HG03469 (cell line): ENCODE data around the gene DCUN1D2.
A peak's percentile ranks its signal among the peaks of the same experiment; 100 is the strongest.
"Not testable (repeated sequence)": the region's sequence is repeated elsewhere in the genome, so short reads cannot be mapped to it uniquely, and the experiment has no call there.

ENCODE experiments used
- ATAC-seq: cut with Tn5 transposase; IDR thresholded peaks from one replicate; pipeline ENCODE4 v1.9.1; 2021; ENCODE audit warnings: mild to moderate bottlenecking, moderate library complexity, moderate number of reproducible peaks; ENCODE audit not compliant: unreplicated experiment

Gene DCUN1D2

DNA sequence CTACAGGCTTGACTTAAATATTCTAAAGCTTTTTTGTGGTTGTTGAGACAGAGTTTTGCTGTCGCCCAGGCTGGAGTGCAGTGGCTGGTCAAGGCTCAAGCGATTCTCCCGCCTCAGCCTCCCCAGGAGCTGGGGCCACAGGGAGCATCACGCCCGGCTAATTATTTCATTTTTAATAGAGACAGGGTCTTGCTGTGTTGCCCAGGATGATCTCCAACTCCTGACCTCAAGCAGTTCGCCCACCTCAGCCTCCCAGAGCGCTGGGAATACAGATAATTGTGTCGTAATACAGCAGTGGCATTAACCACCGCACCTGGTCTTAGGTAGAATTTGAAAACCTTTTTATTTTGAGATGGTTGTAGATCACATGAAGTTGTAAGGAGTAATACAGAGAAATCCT lies 1.5 kb upstream of the DCUN1D2 start:
- no peak for ATAC-seq

DNA sequence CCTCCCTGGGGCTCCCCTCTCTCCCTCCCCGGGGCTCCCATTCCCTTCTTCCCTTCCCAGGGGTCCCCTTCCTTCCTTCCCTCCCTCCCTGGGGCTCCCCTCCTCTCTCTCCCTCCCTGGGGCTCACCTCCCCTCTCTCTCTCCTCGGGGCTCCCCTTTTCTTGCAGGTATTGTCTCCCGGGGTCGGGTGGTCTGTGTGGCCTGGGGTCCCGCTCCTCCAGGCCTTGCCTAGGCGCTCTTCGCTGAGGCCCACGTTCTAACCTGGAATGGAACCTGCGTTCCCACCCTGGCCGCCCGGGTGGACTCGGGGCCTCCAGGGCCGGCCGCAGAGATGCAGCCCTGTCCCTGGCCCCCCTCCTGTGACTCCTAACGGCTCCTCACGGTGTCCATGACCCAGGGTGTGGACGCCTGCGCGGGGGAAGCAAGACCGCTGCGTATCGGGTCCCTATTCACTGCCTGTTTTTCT lies 940 bp upstream of the DCUN1D2 start:
- no peak for ATAC-seq

DNA sequence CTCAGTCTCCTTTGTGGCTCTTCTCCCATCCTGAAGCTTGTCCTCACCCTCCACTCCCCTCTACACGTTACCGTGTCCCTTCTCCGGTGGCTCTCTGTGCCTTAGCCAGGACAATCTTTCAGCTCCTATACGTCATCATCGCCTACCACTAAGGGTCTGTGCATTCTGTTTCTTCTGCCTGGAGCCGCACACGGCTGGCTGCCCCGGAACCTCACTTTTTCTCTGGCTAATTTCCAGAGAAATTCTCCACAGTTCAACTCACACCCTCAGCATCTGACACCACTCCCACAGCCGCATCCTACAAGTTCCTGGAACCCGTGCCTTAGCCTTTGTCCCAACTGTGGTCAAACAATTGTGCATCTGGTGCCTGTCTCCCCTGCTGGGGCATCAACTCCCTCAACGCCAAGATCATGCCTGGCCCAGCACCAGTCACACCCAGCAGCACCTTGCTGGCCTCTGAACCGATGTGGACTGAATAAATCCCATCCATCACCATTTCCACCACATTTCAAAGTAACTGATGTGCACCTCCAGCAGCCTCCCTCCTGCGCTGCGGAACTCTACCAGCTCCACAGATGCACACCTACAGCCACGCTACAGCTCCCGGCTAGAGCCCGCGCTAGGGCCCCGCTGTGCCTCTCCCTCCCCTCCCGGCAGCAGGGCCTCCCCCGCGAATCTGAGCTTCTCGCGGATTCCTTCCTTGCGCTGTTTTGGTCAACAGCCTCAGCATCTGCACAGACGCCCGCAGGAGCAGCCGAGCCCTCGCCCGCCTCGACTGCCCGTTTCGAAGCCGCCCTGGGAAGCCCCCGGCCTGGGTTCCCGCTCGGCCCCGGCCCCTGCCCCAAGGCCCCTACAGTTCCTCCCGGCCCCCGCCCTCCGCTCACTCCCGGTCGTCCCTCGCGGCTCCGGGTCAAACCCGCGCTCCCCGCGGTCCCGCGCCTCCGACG lies 689 bp downstream of the DCUN1D2 start:
- peak; percentile 0 for ATAC-seq

DNA sequence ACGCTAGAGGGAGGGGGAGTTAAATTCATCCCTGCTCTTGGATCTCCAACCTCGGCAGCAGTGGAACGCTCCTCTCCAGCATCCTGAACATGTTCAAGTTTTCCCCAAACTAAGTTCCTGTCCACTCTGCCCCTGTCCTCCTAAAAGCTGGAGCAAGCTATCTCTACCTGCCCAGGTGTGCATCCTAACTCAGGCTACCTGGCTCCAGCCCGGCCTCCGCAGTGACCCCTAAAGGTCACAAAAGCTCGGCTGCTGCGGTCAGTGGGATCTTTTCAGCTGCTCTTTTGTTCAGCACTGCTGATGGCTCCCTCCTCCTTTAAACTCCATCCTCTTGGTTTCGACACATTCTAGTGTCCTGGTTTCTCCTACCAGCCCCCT lies 1.4 kb downstream of the DCUN1D2 start:
- ATAC-seq: no peak

DNA sequence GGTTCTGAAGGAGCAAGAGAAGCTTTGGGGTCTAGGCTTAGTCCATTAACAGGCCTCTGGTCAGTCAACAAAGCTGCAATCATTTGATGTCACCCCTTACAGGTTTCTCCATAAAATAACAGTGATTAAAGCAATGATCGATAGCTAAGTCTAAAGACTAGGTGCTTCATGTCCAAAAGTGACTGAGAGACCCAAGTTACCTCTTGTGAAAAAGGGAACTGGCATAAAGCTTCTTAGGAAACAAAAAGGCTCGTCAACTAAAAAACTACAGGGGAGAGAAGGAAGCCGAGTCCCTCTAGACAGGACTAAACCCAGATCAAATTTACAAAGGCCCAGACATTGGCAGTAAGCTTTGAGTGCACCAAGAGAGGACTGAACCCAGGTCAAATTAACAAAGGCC lies 2.2 kb downstream of the DCUN1D2 start:
- no peak for ATAC-seq

DNA sequence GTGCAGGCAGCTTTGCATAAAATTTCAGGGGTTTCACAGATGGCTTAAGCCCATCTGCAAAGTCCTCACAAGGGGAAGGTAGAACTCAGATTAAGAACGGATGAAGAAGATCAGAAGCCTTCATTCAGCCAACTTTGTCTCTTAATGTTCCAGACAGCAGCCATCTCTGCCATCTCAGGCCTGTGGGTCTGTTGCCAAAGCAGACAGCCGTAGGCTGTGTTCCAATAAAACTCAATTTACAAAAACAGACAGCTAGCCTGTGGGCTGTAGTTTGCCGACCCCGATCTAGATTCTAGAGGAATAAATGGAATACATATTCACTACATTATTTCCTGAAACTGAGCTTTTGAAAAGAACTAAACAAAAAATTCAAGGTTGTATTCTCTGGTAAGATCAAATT lies 3.8 kb downstream of the DCUN1D2 start:
- ATAC-seq: no peak

DNA sequence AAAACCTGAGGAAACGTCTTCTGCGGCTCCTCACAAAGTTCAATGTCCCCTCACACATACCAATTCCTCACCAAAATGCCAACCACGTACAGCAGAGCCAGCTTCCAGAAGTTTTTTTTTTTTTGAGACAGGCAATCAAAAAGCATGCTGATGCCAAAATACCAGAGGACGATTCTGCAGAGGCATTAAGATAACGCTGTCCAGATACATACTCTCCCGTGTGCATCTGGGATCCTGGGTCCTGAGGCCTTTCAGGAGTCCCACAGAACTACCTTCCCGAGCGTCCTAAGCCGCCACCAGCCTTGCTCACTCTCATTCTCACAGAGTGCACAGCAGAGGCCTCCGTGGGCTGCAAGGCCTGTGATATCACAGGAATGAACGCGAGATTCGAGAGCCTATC lies 5.0 kb downstream of the DCUN1D2 start:
- no peak for ATAC-seq

DNA sequence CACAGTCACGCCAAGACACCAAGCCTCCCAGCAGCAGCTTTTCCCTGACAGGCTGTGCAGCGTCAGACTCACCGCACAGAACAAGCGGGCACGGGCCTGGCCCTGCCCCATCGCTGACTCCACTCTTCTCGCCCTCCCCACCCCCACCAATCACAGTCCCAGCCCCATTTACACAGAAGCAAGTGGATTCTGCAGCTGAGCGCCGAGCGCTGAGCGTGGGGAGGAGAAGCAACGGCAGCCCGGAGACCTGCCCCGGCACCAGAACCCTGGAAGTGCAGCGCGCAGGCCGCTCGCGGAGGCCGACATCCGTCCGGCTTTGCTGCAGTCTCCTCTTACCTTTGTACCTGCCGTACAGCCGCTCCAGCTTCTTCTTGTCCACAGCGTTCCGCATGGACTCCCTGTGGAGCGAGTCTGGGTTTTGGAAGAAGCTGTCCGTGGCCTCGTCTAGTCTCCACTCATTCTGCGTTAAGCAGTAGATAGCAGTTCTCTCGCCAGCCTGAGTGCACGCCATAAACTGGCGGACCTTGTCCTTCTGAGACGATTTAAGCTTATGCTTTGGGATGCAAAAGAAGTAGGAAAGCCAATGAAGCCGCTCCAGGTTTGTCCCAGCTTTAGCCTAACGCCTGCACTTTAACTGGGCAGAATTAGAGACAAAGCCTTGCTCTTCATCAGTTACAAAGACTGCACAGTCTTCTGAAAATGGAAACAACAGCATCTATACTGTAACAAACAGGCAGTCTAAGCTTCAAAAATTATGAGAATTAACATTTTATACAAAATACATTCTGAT lies 6.8 kb downstream of the DCUN1D2 start:
- no peak for ATAC-seq

DNA sequence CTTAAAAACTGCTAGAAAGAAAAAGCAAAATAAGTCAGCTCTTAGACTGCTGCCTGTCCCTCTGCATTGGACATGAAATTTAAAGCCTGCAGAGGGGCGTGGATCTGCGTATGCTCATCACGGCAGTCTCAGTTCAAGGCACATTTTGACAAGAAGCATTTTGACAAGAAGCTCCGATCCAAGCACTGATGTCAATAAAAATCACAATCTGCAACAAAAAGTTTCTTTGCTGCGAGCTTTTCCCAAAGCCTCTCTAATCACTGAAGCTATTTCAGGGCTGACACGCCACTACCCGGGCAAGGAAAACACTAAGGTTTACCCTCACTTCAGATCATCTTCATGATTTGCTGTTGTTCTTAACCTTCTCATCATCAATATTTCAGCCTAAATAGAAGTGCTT lies 7.4 kb downstream of the DCUN1D2 start:
- no peak for ATAC-seq

DNA sequence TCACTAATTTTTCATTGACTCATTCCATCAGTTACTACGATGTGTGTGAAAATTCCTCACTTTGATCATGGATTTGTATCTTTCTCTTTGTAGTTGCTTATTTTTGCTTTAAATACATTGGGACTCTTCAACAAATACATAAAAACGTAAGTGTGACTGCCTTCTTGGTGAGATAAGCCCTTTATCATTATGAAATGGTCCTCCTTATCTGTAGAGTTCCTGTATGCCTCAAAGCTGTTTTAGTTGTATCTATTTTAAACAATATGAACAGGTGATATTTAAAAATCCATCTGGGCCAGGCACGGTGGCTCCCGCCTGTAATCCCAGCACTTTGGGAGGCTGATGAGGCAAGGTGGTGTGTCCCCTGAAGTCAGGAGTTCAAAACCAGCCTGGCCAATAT lies 11.3 kb downstream of the DCUN1D2 start:
- no peak for ATAC-seq

DNA sequence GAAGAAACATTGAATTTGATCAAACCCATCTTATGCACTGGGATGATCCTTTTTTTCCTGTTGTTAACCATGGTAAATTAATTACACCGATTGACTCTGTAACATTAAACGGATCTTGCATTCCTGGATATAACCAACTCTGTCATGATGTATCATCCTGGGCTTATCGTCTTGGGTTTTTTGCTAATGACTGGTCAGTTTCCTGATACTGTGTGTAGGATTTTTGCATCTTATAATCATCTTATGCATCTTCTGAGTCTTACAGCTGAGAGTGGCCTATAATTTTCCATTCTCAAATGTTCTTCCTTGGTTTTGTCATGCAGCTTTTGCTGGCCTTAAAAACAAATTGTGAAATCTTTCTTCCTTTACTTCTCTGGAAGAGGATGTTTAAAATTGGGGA lies 12.8 kb downstream of the DCUN1D2 start:
- no peak for ATAC-seq

DNA sequence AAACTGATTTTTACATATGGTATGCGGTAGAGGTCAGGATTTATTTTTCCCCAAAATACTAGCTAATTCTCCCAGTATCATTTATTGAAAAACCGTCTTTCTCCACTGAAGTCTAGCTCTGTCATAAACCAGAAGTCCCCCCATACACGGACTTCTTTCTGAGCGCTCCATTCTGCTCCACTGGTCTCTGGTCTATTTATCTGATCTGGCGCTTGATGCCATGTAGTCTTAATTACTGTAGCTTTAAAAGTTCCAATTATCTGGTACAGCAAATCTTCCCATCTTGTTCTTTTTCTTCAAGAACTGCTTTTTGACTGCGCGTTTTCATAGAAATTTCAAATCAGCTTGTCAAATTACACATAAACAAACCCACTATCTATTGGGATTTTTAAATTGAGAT lies 13.7 kb downstream of the DCUN1D2 start:
- ATAC-seq: no peak

DNA sequence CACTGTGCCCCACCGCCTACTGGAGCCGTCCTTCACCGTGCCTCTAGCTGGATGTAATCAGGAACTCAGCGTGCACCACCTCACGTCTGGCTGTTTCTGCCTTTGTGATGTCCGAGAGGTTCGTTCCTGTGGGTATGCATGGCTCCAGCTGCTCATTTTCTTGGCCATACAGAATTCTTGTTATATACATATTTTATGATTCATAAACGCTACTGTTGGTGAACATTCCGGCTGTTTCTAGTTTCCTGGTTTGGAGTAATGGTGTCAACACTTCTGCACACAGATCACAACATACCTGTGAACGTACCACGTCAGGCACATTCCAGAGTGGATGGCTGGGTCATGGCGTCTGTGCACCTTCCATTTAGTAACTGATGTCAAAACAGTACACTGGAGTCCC lies 14.6 kb downstream of the DCUN1D2 start:
- ATAC-seq: no peak

DNA sequence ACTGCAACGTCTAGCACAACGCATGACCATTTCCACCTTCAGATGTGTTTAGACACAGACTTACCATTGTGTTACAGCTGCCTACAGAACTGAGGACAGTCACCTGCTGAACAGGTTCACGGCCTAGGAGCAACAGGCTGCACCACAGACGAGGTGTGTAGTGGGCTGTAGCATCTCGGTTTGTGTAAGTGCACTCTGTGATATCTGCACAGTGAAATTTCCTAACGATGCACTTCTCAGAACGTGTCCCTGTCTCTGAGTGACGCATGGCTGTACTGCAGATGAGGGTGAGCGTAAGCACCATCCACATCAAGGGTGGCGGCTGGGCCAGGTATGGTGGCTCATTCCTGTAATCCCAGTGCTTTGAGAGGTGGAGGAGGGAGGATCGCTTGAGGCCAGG lies 15.2 kb downstream of the DCUN1D2 start:
- no peak for ATAC-seq

DNA sequence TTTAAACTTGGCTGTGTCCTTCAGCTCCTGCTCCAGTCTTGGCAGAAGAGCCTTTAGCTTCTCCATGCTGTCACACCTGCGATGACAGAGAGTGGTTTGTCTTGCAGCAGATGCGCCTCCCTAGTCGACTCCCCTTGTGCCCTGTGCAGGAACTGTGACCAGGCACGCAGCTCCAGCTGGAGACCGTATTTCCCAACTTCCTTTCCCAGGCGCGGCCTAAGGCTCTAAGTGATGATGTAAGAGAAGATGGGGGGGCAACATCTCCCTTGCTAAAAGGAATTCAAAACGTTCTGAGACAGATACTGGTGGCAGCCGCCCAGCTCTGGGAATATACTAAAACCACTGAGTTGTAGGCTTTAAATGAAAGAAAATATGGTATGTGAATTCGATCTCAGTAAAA lies 16.3 kb downstream of the DCUN1D2 start:
- ATAC-seq: no peak

DNA sequence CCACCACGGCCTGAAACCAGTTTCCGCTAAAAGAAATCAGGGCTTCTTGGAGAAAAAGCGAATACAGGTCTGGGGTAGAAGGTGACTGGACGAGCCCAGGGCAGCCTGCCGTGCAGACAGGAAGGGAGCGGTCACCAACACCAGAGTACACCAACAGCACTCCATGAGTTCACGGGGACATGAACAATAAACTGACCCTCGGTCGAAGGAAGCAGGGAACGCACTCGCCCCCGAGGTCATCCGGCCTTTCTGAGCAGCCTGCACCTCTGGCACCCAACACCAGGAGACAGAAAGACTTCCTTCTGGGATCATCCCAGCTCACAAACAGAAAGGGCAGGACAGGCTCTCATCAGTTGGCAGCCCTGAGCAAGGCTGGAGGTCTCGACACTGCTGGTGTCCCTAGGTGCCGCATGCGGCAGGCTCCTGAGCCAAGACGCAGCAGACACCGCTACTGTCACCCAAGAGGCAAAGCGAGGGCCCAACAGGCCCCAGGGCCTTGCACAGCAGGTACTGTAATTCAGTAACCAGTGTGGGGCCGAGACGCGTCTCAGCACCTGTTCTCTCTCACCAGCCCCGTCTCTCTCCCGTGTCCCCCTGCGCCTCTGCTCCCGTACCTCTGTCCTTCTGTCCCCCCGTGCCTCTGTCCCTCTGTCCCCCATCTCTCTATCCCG lies 18.0 kb downstream of the DCUN1D2 start:
- no peak for ATAC-seq

DNA sequence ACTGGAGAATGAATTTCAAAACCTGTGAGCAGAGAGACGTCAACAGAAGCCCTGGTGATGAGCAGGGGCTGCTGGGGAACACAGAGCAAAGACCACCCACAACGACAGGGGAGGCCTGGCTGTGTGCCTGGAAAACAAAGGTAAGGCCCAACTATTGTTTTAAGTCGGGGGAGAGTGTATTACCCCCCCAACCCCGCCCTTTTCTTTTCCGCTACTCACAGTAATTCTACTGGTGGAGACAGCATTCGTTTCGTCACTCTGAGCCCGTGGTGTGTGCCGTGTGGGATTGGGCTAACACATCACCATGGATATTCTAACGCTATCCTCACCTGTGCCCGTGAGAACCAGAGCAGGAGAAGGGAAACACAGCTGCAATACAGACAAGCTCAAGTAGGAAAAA lies 18.7 kb downstream of the DCUN1D2 start:
- ATAC-seq: no peak

DNA sequence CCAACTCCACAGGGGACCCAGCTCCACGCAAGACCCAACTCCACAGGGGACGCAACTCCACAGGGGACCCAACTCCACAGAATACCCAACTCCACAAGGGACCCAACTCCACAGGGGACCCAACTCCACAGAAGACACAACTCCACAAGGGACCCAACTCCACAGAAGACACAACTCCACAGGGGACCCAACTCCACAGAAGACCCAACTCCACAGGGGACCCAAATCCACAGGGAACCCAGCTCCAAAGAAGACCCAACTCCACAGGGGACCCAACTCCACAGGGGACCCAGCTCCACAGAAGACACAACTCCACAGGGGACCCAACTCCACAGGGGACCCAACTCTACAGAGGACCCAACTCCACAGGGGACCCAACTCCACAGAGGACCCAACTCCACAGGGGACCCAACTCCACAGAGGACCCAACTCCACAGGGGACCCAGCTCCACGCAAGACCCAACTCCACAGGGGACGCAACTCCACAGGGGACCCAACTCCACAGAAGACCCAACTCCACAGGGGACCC lies 19.8 kb downstream of the DCUN1D2 start:
- not testable (repeated sequence) for ATAC-seq

DNA sequence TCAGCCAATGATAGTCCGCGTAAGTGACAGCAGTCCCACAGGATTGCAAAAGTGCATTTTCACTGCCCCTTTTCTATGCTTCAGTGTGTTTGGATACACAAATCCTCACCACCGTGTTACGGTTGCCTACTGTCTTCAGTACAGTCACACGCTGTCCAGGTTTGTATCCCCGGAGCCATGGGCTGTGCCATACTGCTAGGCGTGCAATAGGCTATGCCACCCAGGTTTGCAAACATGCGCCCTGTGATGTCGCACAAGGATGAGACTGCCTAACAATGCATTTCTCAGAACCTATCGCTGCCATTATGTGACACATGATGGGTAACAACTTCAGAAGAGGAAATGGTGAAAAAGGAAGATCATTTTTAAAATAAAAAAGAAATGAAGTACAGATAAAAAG lies 20.4 kb downstream of the DCUN1D2 start:
- no peak for ATAC-seq

DNA sequence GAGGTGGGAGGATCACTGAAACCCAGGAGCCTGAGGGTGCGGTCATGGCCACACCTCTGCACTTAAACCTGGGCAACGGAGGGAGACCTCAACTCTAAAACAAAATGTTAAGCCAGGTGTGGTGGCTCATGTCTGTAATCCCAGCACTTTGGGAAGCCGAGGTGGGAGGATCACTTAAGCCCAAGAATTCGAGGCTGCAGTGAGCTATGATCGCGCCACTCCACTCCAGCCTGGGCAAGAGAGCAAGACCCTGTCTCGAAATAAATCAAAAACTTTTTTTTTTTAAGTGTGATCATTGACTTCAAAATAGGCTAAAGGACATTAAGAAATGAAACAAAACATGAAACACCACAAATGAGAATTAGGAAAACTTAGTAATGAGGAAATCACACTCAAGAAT lies 20.9 kb downstream of the DCUN1D2 start:
- no peak for ATAC-seq

DNA sequence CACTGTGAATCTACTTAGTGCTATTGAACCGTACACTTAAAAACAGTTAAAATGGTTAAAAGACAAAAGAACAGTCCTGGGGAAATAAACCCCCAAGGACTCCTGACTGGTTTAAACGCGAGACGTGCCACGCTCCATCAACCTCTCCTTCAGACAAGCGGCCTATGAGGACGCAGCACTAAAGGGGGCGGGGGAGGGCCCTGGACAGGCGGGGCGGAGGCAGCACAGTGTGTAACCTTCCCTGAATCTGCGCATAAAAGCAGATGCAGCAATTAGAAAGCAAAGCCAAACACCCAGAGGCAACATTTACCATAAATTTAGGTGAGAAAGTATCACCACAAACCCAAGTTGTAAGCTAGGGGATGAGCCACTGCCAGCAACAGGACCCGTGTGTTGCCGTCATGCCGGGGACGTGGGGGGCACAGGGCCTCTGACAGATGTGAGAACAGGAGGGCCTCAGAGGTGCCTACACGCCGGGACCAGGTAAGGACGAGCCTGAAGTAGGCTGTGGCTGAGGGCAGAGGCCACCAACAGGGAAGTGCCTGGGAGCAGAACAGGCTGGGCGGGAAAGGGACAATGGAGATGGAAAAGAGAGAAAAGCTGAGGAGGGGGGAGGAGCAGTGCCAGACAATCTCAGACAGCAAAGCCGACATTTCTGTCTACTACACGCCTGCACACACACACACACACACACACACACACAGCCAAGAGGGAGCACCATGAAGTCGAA lies 21.9 kb downstream of the DCUN1D2 start:
- ATAC-seq: no peak
